Body of pancreas (tissue), 4 donors: Measurements from ENCODE around the gene C5orf24. TPM values are rescaled to one million over a fixed set of nuclear protein-coding genes. Genes with fewer than 3 reads are reported as not detected.
"Not testable (repeated sequence)": the region's sequence is repeated elsewhere in the genome, so short reads cannot be mapped to it uniquely, and the experiment has no call there.

Experiments
- ATAC-seq: fragments of 150-250 bp; one replicate; pipeline ENCODE4 v1.9.1; 2016
- DNase-seq, 4 donors: peaks; one replicate each; pipeline ENCODE4 v3.0.0-alpha.2; 2019
- H3K27ac ChIP-seq, 4 donors: fragments of 200-600 bp; sonication (generic); 1 replicate in 3 of 4; 2 replicates in 1 of 4; pipeline versions ENCODE4 v1.5.1 to v1.6.1; 2016 to 2019; ENCODE audit warnings: mild to moderate bottlenecking in 1 of 4, mixed read lengths in 1 of 4, moderate library complexity in 1 of 4
- H3K27me3 ChIP-seq, 2 donors: fragments of 200-600 bp; sonication (generic); one replicate each; pipeline ENCODE4 v1.6.0; 2016; ENCODE audit warnings: mild to moderate bottlenecking in 1 of 2
- H3K36me3 ChIP-seq, 2 donors: fragments of 200-600 bp; sonication (generic); replicated peaks in 1 of 2; 2 replicates each; pipeline ENCODE4 v1.5.1; 2016; ENCODE audit warnings: low read depth in 2 of 2; ENCODE audit not compliant: insufficient read depth in 1 of 2
- H3K4me1 ChIP-seq: fragments of 200-600 bp; sonication (generic); one replicate; pipeline ENCODE4 v1.6.0; 2016
- H3K4me3 ChIP-seq, 2 donors: fragments of 200-600 bp; sonication (generic); 1 replicate in 1 of 2; 2 replicates in 1 of 2; pipeline ENCODE4 v1.5.1; 2016 to 2019
- H3K9me3 ChIP-seq, 3 donors: fragments of 200-600 bp; sonication (generic); 1 replicate in 2 of 3; 2 replicates in 1 of 3; pipeline ENCODE4 v1.5.1; 2016
- CTCF ChIP-seq, 7 experiments: fragments of 450-650 bp in 4 of 7; fragments of 200-600 bp in 3 of 7; sonication (generic) in 3 of 7; IDR thresholded peaks; one replicate each; pipeline ENCODE4 v1.5.1; 2016 to 2019; ENCODE audit warnings: antibody characterized with exemption in 7 of 7
- POLR2A ChIP-seq, 3 donors: fragments of 450-650 bp; IDR thresholded peaks; one replicate each; pipeline ENCODE4 v1.6.1; 2016; ENCODE audit warnings: antibody characterized with exemption in 3 of 3, mild to moderate bottlenecking in 2 of 3
- WGBS, 2 donors: methylation state at CpG; one replicate each; pipeline ENCODE4 v1.1.5; 2017; 5-methylcytosine and 5-hydroxymethylcytosine counted together
- intact Hi-C: fragments of 100-400 bp; cut with DNase I; formaldehyde crosslinking; loops from one replicate; pipeline ENCODE4 v1.15.1; 2023
- total RNA-seq, 2 donors: library from RNA; depleted of rRNA; stranded (reverse); fragments of >200 nt; gene quantifications; one replicate each; pipeline ENCODE4 v1.1.0, GENCODE V29; 2016

C5orf24 gene
- total RNA-seq, 2 donors from 2014 or later: 15.3 to 20.1 TPM

GRCh38 chr5:134879456-134879855 is 33.7 kb downstream of the C5orf24 start:
- no peak for ATAC-seq
- Histone ChIP-seq H3K9me3 (no peaks in the 10 kb centered on the region), H3K27ac (no peak overlapping the region), H3K27me3 (no peaks in the 10 kb centered on the region), H3K4me1 (peaks cover 26% of the 10 kb centered on the region), H3K4me3 (no peak overlapping the region), H3K36me3 (no peaks in the 10 kb centered on the region)
- intact Hi-C loops: no loop called here
- 70 to 80% methylated on average over 3 of the region's 3 CpGs for WGBS, 2 donors
- DNase-seq: no peak
- no peak for TF ChIP-seq CTCF (IDR thresholded peaks at IDR 0.05)
- no peak for TF ChIP-seq POLR2A (IDR thresholded peaks at IDR 0.05)

- peaks cover 15% of the 10 kb centered on the region for H3K4me1 ChIP-seq
- H3K36me3 ChIP-seq, H3K27me3 ChIP-seq, H3K9me3 ChIP-seq, intact Hi-C loops, H3K27ac ChIP-seq, DNase-seq, ATAC-seq, H3K4me3 ChIP-seq: not testable (repeated sequence)
- 42 to 80% methylated on average over 2 of the region's 3 CpGs for WGBS, 2 donors
Measured at GRCh38 chr5:134880937-134881336, 35.2 kb downstream of the C5orf24 start.

- intact Hi-C loops: not testable (repeated sequence)
Measured at GRCh38 chr5:134881711-134882110, 35.9 kb downstream of the C5orf24 start.

GRCh38 chr5:134887593-134888159 is 41.9 kb downstream of the C5orf24 start:
- no peak overlapping the region for H3K4me3 ChIP-seq
- no peak overlapping the region for H3K27ac ChIP-seq
- no peaks in the 10 kb centered on the region for H3K4me1 ChIP-seq
- H3K36me3 ChIP-seq: peaks cover 0 to 2% of the 10 kb centered on the region in 2 donors
- TF ChIP-seq POLR2A (IDR thresholded peaks at IDR 0.05) (no peak), CTCF (IDR thresholded peaks at IDR 0.05) (no peak)
- no peaks in the 10 kb centered on the region for H3K9me3 ChIP-seq
- ATAC-seq (no peak), DNase-seq (no peak)
- intact Hi-C loops: no loop called here
- WGBS, 2 donors: 88 to 89% methylated on average over 14 of the region's 14 CpGs
- no peaks in the 10 kb centered on the region for H3K27me3 ChIP-seq

More at GRCh38 chr5:134881711-134882110, 35.9 kb downstream of the C5orf24 start:
- not testable (repeated sequence) for ATAC-seq, H3K36me3 ChIP-seq, DNase-seq, H3K4me1 ChIP-seq, H3K4me3 ChIP-seq, H3K27me3 ChIP-seq, H3K9me3 ChIP-seq, H3K27ac ChIP-seq
- 81% methylated on average over 4 of the region's 30 CpGs; no CpG with 5 or more reads in 1 of the 2 donors for WGBS, 2 donors

- H3K36me3 ChIP-seq: peaks cover 0 to 4% of the 10 kb centered on the region in 2 donors
- H3K4me1 ChIP-seq: no peaks in the 10 kb centered on the region
- H3K4me3 ChIP-seq: no peak overlapping the region
- H3K27me3 ChIP-seq: no peaks in the 10 kb centered on the region
- TF ChIP-seq CTCF (IDR thresholded peaks at IDR 0.05) (no peak), POLR2A (IDR thresholded peaks at IDR 0.05) (no peak)
- DNase-seq (no peak), ATAC-seq (no peak)
- H3K27ac ChIP-seq: no peak overlapping the region
- no peaks in the 10 kb centered on the region for H3K9me3 ChIP-seq
- 81 to 86% methylated on average over 8 of the region's 8 CpGs for WGBS, 2 donors
- intact Hi-C loops: no loop called here
Measured at GRCh38 chr5:134889335-134889734, 43.6 kb downstream of the C5orf24 start.

- H3K9me3 ChIP-seq: no peaks in the 10 kb centered on the region
- TF ChIP-seq CTCF (IDR thresholded peaks at IDR 0.05) (no peak), POLR2A (IDR thresholded peaks at IDR 0.05) (no peak)
- intact Hi-C loops: no loop called here
- no peaks in the 10 kb centered on the region for H3K27me3 ChIP-seq
- ATAC-seq (no peak), DNase-seq (no peak)
- H3K27ac ChIP-seq: no peak overlapping the region
- no peak overlapping the region for H3K4me3 ChIP-seq
- H3K4me1 ChIP-seq: no peaks in the 10 kb centered on the region
- peaks cover 0 to 6% of the 10 kb centered on the region in 2 donors for H3K36me3 ChIP-seq
- WGBS, 2 donors: 100% methylated on average over 1 of the region's 1 CpG
Measured at GRCh38 chr5:134891473-134891872, 45.7 kb downstream of the C5orf24 start.
